Measurements from ENCODE around the gene NPRL2.
A peak's percentile ranks its signal among the peaks of the same experiment; 100 is the strongest.

Gene NPRL2

GRCh38 chr3:50350213-50350526 is 405 bp downstream of the NPRL2 start:
- DNase-seq (ENCODE audit: low spot score), result no peak

- no peak for DNase-seq (ENCODE audit: low spot score)
Observed at GRCh38 chr3:50347187-50347813, 3.3 kb downstream of the NPRL2 start.

- DNase-seq (ENCODE audit: low spot score), result peak; percentile 88
Observed at GRCh38 chr3:50345586-50346234, 4.9 kb downstream of the NPRL2 start, which contains the start of gene ZMYND10. Gene ZMYND10, minus strand, starts transcription at chr3:50345732. Its CDS starts 153 bp downstream, at chr3:50345579.

GRCh38 chr3:50345008-50345407 is 5.6 kb downstream of the NPRL2 start:
- DNase-seq (ENCODE audit: low spot score), result no peak

GRCh38 chr3:50342813-50343633 is 7.6 kb downstream of the NPRL2 start:
- no peak for DNase-seq (ENCODE audit: low spot score)

GRCh38 chr3:50341996-50342650 is 8.5 kb downstream of the NPRL2 start:
- no peak for DNase-seq (ENCODE audit: low spot score)

- no peak for DNase-seq (ENCODE audit: low spot score)
Observed at GRCh38 chr3:50341537-50341936, 9.0 kb downstream of the NPRL2 start.

- no peak for DNase-seq (ENCODE audit: low spot score)
Observed at GRCh38 chr3:50340448-50341329, 9.9 kb downstream of the NPRL2 start, which contains the start of gene RASSF1. Gene RASSF1, minus strand, starts transcription at chr3:50340836. Its CDS starts 31 bp downstream, at chr3:50340805.

- no peak for DNase-seq (ENCODE audit: low spot score)
Observed at GRCh38 chr3:50340147-50340447, 10.5 kb downstream of the NPRL2 start.

GRCh38 chr3:50339485-50340146 is 11.0 kb downstream of the NPRL2 start:
- DNase-seq (ENCODE audit: low spot score), result no peak

GRCh38 chr3:50338965-50339364 is 11.6 kb downstream of the NPRL2 start:
- no peak for DNase-seq (ENCODE audit: low spot score)

- peak; percentile 99 for DNase-seq (ENCODE audit: low spot score)
Observed at GRCh38 chr3:50337175-50337861, 13.3 kb downstream of the NPRL2 start.

- DNase-seq (ENCODE audit: low spot score), result no peak
Observed at GRCh38 chr3:50336452-50337174, 14.0 kb downstream of the NPRL2 start.

GRCh38 chr3:50334339-50335075 is 16.1 kb downstream of the NPRL2 start:
- no peak for DNase-seq (ENCODE audit: low spot score)

- no peak for DNase-seq (ENCODE audit: low spot score)
Observed at GRCh38 chr3:50333744-50334328, 16.7 kb downstream of the NPRL2 start.

GRCh38 chr3:50331364-50331907 is 19.1 kb downstream of the NPRL2 start:
- DNase-seq (ENCODE audit: low spot score), result no peak

GRCh38 chr3:50330330-50330729 is 20.2 kb downstream of the NPRL2 start:
- DNase-seq (ENCODE audit: low spot score), result no peak

- peak; percentile 96 for DNase-seq (ENCODE audit: low spot score)
Observed at GRCh38 chr3:50327943-50328691, 22.5 kb downstream of the NPRL2 start, which contains the start of gene TUSC2. Gene TUSC2, minus strand, starts transcription at chr3:50328223. Its CDS starts 124 bp downstream, at chr3:50328099.
